H1 (cell line): ENCODE data around the gene MYLK. TPM values are rescaled to one million over a fixed set of nuclear protein-coding genes. Genes with fewer than 3 reads are reported as not detected.

ENCODE experiments used
- BCL11A ChIP-seq, 2 experiments: IDR thresholded peaks; one replicate each; pipeline ENCODE4 v1.6.1; 2011; ENCODE audit warnings: low read depth in 2 of 2, low read length in 2 of 2, mild to moderate bottlenecking in 2 of 2
- CHD1 ChIP-seq: IDR thresholded peaks from 2 replicates; pipeline ENCODE4 v1.6.1; 2012; ENCODE audit warnings: low read depth, low read length, improper control_type of control experiment
- EP300 ChIP-seq, 2 experiments: IDR thresholded peaks; 1 replicate in 1 of 2; 2 replicates in 1 of 2; pipeline ENCODE4 v1.6.1; 2011 to 2012; ENCODE audit warnings: low read depth in 2 of 2, low read length in 2 of 2, mild to moderate bottlenecking in 2 of 2, borderline replicate concordance in 1 of 2, inconsistent platforms in 1 of 2, moderate library complexity in 1 of 2
- MAFK ChIP-seq: IDR thresholded peaks from 2 replicates; pipeline ENCODE4 v1.6.1; 2012; ENCODE audit warnings: low read depth, mild to moderate bottlenecking, improper control_type of control experiment, low read length
- NANOG ChIP-seq: IDR thresholded peaks from 2 replicates; pipeline ENCODE4 v1.6.1; 2011; ENCODE audit warnings: low read length, low read depth, mild to moderate bottlenecking, inconsistent platforms; ENCODE audit not compliant: insufficient read depth, poor library complexity, severe bottlenecking
- RAD21 ChIP-seq, 2 experiments: IDR thresholded peaks in 1 of 2; conservative IDR thresholded peaks in 1 of 2; 2 replicates each; pipeline ENCODE4 v1.6.1; 2011; ENCODE audit warnings: low read depth in 2 of 2, low read length in 2 of 2, improper control_type of control experiment in 1 of 2, inconsistent platforms in 1 of 2, mild to moderate bottlenecking in 1 of 2, moderate library complexity in 1 of 2
- RFX5 ChIP-seq: IDR thresholded peaks from 2 replicates; pipeline ENCODE4 v1.6.1; 2011; ENCODE audit warnings: low read depth, low read length, improper control_type of control experiment, borderline replicate concordance
- SP2 ChIP-seq: IDR thresholded peaks from 2 replicates; pipeline ENCODE4 v1.6.1; 2012; ENCODE audit warnings: mild to moderate bottlenecking, low read length, inconsistent platforms
- polyA plus RNA-seq, 7 experiments: library from polyadenylated mRNA; depleted of rRNA in 3 of 7; stranded (reverse) in 5 of 7; unstranded in 2 of 7; fragments of >200 nt in 5 of 7; fragments of 200-250 nt in 2 of 7; gene quantifications; 1 replicate in 5 of 7; 2 replicates in 1 of 7; 4 replicates in 1 of 7; pipeline versions ENCODE4 v1.2.1 to v1.2.3, GENCODE V29; 2011 to 2013; ENCODE audit warnings: missing spikeins in 2 of 7, mixed read lengths in 2 of 7
- total RNA-seq: library from RNA; stranded (reverse); fragmentation: NEBNext Ultra II Directional; extraction: Animal tissue kit (Norgen Biotek cat#: 25700); gene quantifications from 2 replicates; pipeline ENCODE4 v1.2.1, GENCODE V29; 2021

The MYLK gene
- total and polyA plus RNA-seq, 2 of the 8 experiments (the other 6 are each of a cell fraction or from before 2014, with no cell fraction given): 11.6 to 21.3 TPM

DNA sequence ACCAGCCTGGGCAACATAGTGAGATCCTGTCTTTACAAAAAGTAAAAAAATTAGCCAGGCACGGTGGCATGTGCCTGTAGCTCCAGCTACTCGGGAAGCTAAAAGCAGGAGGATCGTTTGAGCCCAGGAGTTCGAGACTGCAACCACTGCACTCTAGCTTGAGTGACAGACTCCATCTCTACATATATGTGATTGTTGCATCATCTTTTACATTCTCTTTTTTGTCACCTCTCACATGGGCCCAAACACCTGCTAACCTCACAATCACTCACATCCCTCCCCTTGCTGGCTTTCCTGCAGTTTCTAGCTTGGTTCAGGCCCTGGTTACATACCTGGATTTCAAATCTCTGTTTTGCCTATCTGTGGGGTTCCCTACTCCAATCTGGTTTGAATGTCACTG, 19.4 kb downstream of the MYLK start (continued):
- TF ChIP-seq CHD1 (no peak), NANOG (no peak), BCL11A (IDR thresholded peaks at IDR 0.05; ENCODE audit: low read depth in 2 of 2, low read length in 2 of 2) (no peak), RAD21 (IDR thresholded peaks at IDR 0.05 in 1 of 2, conservative IDR thresholded peaks at IDR 0.05 in 1 of 2; ENCODE audit: low read depth in 2 of 2, low read length in 2 of 2) (no peak), RFX5 (no peak), EP300 (IDR thresholded peaks at IDR 0.05; ENCODE audit: borderline replicate concordance in 1 of 2, low read depth in 2 of 2, low read length in 2 of 2) (no peak), SP2 (no peak), MAFK (no peak)
